Stimulated activated CD8-positive, alpha-beta memory T cell treated with anti-CD3 and anti-CD28 coated beads, Interleukin-12 subunit alpha, Interleukin-12 subunit beta, amount 100 ng/mL, for 1 hour (primary cell): ENCODE results near the gene RNF146.
"Not testable (repeated sequence)": the region's sequence is repeated elsewhere in the genome, so short reads cannot be mapped to it uniquely, and the experiment has no call there.

ENCODE experiments used
- DNase-seq: peaks from one replicate; pipeline ENCODE4 v3.0.0-alpha.2; 2020; ENCODE audit warnings: low read depth

Gene RNF146, protein sequence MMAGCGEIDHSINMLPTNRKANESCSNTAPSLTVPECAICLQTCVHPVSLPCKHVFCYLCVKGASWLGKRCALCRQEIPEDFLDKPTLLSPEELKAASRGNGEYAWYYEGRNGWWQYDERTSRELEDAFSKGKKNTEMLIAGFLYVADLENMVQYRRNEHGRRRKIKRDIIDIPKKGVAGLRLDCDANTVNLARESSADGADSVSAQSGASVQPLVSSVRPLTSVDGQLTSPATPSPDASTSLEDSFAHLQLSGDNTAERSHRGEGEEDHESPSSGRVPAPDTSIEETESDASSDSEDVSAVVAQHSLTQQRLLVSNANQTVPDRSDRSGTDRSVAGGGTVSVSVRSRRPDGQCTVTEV

DNA sequence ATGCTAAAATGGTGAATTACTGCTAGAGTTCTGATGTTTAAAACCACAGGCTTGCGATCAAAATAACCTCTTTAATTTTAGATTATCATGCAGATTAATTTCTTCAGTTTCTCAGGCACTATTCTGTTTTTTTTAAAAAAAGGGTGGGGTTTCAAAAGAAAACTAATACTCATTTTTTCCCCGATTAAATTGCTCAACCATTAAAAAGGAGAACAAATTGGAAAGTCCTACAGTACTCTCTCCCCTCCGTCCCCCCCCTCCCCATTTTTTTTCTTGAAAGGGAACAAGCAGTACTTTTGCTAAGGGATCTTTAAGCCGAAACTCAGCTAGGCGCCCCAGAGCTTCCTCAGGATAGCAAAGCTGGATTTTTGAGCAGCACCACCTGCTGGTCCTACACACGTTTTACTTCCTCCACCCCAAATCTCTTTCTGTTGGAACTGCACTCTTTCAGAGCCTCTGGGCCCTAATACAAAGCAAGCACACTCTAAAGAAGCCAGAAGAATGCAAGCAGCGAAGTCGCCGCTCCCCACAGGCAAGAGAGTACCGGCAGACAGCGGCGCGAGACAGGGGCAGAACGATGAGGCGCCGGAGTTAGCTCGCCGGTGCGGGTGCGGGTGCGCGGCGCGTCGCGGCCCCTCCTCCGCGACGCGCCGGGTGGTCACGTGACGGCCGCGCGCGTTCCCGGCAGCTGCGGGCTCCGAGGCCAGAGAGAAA, at the start of gene RNF146:
RNF146 (plus strand) TSS at position 687 of the 714 bp plus-strand sequence. CDS start 13,475 bp downstream, outside the sequence.
- DNase-seq = peak; percentile 44

DNA sequence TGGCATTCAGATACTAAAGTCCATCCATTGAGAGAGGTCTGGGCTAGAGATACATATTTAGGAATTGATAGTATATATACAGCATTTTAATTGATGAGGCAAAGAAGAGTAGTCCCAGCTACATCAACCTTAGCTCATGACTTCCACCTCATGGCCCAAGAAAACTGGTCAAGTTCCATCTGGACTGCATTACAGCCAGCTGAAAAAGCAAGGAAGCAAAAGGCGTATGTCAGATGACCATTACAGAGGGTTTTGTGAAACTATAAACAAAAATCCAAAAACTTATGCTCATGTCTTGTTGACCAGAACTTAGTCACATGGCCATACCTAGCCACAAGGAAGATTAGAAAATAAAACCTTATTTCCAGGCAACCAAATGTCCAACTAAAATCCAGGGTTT, 46.8 kb upstream of the RNF146 start:
- no peak for DNase-seq

DNA sequence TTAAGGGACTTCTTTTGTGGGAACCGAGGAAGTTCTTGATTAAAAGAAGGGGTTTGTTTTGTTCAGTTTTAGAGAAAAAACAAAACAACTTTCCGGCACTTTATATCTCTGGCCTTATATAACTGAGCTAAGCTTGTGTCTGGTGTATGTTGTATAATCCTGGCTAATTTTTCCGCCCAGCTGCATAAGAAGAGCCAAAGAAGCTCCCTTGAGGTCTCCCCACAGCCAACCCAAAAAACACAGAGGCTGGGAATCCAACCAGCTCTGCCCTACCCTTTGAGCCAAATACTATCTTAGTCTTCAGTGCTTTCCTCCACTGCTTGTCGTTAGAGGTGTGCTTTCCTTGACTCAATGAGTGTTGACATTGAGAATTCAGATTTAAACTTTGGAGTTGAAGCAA, 45.5 kb upstream of the RNF146 start:
- no peak for DNase-seq

DNA sequence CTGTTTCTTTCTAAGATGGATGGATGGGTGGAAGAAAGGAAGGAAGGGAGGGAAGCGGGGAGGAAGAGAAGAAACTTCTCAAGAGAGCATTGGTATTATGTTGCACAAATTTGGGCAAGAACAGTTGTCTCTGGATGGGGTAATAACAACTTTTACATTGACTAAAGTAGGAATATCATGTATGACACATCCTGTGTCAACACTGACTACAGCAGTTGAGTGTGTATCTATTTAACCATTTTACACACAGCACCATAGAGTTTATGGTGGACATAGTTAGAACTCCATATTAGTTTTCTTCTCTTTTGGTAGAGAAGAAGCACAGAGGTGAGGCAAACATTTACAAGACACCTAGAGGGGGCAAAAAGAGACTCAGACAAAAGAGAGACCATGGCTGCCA, 44.2 kb upstream of the RNF146 start:
- DNase-seq = no peak

DNA sequence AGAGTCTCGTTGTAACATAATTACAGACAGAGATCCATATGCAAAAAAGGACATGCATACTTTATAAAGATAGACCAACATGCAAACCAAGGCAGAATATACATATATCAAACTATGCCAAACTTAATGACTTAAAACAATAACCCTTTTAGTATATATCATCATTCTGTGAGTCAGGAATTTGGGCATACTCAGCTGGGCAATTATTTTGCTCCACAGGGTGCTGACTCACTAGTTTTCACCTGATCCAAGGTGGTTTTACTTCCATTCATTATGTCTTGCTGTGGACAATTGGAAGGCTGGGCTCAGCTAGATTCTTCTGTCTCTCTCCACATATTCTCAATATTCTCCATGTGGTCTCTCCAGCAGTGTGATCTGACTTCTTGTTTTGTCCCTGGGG, 41.2 kb upstream of the RNF146 start:
- no peak for DNase-seq

DNA sequence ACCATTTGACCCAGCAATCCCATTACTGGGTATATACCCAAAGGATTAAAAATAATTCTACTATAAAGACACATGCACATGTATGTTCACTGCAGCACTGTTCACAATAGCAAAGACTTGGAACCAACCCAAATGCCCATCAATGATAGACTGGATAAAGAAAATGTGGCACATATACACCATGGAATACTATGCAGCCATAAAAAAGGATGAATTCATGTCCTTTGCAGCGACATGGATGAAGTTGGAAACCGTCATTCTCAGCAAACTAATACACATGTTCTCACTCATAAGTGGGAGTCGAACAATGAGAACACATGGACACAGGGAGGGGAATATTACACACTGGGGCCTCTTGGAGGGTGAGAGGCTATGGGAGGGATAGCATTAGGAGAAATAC, 32.8 kb upstream of the RNF146 start:
- not testable (repeated sequence) for DNase-seq

DNA sequence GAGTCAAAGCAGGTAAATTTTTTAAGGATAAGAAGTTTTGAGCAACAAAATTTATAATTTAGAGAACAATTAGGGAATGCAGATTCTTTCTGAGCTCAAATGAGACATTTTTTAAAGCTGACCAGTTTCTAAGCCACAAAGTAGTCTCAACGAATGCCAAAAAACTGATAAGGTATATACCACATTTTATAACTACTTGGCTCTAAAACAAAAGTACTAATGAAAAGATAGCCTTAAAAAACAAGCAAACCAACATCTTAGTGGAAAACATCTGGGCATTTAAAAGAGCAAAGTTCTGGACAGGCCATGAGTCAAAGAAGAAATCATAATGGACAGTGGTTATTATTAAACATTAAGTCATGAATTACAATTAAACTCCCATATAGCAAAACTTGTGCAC, 23.2 kb upstream of the RNF146 start:
- no peak for DNase-seq

DNA sequence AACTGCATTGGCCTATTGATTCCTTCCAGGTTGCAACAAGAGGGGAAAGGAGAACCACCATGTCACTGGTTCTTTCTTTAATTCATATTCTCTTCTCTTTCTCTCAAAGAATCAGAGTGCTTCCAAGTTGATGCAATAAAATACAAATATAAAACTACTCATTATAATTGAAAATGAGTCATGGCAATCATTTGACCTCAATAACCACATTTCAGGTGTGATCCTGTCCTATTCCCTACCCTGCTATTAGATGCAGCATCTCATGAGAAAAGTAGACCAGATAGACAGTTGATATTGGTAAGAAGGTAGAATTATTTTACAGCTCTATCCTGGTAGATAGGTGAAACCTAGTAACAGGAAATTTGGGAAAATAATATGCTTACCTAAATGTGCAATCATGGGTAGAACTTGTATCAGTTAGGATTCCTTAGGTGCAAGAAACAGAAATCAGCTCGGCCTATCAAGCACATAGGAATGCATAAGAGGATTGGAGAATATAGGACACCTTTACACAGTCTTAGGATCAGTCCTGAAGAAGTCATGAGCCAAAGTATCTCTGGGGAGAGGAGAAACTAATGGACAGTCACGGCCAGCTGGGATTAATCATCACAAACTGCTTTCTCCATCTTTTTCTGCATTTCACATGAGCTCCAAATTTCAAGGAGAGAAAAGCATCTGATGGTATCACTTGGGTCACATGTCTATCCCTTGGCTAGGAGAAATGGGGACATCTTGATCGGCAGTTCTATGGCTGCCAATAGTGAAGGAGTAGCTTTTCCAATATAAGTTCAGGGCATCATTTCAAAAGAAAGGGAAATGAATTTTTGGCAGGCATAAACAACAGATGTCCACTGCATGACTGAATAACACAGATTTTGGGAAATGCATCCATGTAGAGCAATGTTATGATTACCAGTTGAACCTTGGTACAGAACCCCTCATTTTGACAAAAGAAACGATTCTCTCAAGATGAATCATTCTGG, 19.3 kb upstream of the RNF146 start:
- no peak for DNase-seq

DNA sequence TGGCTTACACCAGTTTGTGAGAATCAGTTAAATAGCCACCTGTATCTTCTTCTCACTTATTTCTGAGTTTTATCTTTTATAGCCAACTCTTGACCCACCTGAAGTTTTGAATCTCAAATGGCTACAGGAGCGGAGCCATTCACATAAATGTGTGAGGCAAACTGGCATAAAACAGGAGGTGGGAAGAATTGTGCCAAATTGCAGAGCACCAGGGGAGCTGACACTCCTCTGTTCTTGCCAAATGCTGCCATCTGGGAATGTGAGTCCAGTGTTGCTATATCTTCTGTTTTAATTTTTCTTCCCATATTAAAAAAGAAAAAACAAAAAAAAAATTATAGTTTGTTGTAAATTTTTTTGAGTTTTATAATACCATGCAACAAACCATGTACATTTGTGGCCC, 17.0 kb upstream of the RNF146 start:
- DNase-seq = no peak

DNA sequence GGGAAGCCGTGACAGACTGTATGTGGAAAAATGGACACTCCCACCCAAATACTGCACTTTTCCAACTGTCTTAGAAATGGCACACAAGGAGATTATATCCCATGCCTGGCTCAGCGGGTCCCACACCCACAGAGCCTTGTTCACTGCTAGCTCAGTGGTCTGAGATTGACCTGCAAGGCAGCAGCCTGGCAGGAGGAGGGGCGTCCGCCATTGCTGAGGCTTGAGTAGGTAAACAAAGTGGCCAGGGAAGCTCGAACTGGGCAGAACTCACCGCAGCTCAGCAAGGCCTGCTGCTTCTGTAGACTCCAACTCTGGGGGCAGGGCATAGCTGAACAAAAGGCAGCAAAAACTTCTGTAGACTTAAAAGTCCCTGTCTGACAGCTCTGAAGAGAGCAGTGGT, 11.4 kb upstream of the RNF146 start:
- no peak for DNase-seq

DNA sequence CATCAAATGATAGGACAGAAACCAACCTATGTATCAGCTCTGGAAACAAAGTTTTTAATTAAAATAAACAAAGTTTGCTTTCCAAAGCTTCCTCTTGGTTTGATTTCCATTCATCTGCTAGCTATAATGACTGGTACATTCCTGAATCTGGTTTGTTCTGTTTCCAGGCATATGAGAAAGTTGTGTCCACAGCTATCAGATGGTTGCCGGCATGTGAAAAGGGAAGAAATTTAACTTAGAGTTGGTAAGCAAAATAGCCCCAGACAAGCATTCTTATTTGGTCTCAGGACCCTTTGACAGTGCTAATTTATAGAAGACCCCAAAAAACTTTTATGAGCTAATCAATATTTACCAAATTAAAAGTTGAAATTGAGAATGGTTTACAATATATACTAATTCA, 3.8 kb upstream of the RNF146 start:
- no peak for DNase-seq

DNA sequence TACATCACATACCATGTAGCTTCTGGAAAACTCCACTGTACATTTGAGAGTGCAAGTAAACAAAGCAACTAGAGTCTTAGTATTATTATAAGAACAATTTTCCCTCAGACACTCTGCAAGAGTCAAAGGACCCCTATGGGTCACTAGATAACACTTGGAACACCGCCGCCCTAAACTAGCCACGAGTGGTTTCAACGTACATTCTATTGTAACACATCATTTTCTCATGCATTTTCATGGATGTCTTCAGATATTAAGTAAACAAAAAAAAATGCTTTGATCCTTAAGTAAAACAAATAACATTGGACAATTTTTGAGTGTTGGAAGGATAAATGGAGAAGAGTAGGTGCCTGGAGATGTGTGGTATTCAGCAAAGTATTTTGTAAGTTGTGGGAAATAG, 3.2 kb upstream of the RNF146 start:
- DNase-seq = no peak

DNA sequence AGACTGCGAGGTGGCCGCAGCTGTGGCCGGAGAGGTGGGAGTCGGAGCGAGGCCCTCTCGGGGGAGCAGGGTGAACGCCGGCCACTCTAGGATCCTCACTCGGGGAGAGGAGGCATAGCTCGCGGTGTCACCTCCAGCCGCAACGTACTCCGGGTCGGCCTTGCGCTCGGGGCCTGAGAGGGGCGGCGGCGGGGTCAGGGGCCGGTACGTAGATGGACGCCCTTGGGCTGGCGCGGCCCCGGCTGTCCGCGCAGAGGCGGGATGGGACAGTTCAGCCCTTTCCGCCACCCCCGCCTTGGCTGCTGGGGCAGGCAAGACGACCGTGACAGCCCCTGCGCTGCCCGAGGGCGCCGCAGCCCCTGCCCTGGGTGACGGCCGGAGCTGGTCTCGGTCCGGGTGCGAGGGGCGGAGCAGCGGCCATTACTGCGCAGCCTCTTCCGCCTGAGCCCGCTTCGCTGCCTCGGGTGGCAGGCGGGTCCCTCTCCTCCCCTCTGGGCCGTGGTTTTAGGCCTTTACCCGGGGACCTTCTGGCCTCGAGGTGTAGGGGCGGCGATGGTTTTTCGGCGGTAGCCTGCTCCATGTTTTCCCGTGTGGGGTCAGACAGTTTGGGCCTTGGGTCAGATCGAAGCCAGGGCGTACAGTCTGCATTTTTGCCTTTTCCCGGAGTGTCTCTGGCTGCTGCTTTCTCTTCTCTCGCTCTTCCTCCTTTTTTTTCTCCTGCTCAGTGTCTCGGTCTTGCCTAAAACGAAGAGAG, 405 bp downstream of the RNF146 start:
- peak; percentile 22 for DNase-seq

DNA sequence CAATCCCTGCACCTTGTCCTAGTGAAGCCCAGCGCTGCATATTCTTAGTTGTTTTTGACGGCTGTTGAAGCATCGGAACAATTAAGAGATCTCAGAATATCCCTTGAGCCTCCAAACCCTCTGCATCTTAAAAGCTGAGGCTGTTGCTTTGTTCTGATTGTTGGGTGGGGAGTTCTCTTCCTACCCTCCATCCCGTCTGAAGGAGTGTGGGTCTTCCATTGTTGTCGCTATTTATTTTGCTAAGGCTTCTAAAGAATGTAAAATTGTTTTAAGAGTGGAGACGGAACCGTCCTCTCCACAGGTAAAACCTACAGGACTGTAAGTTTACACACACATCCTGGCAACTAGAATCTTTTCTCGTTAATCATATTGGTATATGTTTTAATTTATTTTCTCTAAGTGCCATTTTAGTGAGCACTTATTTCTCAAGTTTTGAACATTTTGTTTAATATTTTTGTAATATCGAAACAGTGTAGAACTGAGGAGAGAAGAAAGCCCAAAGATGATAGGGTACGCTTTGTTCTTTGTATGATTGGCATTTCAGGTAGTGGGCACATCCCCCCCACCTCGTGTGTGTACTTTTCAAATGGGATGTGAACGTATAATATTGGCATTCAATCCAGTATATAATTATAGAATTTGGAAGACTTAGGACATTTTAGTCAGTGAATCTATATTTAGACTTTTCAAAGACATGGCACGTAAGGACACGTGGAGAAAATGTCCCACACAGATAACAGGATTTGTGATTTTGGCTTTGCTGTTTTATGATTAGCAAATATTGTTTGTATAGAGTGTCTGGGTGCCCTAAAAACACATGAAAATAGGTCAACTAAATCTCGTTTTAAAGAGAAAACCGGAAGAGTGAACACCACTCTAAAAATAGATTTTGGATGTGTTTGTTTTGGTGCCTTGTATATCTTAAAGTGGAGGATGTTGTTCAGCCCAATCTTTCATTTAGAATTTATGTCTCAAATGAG, 1.3 kb downstream of the RNF146 start:
- no peak for DNase-seq

DNA sequence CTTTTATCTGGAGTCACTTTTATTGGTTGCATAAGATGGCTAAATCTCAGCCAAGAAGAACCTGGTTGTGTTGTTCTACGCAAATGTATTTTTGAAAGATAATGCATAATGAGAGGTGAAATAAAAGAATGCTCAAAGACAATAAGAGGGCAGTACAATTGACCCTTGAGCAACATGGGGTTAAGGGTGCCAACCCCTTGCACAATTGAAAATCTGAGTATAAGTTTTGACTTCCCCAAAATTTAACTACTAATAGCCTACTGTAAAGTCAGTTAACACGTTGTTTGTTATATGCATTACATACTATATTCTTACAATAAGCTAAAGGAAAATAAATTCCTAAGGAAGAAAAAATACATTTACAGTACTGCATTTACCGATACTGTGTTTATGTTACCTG, 5.9 kb downstream of the RNF146 start:
- DNase-seq = no peak

DNA sequence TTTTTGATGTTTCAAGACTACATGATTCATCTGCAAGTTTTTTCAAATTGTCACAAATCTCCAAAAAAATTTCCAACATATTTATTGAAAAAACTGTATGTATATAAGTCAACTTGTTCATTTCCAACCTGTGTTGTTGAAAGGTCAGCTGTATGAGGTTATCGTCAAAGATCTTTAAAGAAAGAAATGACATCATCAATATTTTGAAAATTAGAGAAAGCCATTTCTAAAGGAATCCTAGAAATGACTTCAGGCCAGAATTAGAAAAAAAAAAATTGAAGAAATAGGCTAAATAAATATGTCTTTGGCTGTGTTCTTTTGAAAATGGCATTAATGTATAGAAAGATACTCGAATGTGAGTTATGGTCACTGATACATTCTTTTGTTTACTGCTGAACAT, 6.8 kb downstream of the RNF146 start:
- DNase-seq = no peak

DNA sequence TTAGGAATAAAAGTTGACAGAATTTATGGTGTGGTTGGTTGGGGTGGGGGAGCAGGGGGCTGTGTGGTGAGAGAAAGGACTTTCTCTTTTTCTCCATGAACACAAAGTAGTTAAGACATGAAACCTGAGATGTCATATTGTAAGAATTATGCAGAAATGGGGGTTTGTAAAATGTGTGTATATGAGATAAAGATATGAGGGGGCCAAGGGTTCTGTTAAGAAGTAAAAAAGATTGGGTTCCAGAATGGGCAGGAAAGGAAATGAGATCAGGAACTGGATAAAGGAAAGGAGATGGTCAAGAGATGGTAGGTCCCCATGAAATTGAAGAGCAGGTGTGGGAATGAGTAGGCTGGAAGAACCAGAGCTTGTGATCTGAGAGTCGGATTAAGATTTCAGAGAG, 9.7 kb downstream of the RNF146 start:
- DNase-seq = no peak

DNA sequence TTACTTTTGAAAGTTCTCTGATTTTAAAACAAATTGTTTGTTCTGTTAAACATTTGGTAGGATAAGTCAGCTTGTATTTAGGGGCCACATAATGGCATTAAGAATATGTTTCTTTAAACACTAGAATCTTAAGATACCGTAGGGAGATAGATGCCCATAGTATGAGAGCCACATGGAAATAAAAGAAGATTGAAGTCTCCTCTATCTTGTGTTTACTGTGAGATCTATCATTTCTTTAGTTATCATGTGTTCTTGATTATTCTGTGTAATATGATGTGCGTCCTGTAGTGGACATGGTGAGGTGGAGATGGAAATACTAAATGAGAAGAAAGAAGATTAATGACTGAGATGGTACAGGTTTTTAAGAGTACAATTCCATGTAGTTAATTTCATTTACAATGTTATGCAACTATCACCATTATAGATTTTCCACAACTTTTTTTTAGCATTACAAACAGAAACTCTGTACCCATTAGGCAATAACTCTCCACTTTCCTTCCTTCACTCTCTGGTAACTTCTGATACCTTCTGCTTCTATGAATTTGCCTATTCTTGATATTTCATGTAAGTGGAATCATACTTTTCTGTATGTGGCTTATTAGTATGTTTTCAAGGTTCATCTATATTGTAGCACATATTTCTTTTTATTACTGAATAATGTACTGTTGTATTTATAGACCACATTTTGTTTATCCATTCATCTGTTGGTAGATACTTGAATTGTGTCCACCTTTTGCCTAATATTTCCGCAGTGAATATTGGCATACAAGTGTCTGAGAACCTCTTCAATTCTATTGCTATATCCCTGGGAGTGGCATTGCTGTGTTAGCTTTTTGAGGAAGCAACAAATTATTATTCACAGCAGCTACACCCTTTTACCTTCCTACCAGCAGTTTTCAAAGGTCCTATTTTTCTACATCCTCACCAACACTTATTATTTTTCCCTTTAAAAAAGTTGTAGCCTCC, 11.5 kb downstream of the RNF146 start:
- DNase-seq = no peak

DNA sequence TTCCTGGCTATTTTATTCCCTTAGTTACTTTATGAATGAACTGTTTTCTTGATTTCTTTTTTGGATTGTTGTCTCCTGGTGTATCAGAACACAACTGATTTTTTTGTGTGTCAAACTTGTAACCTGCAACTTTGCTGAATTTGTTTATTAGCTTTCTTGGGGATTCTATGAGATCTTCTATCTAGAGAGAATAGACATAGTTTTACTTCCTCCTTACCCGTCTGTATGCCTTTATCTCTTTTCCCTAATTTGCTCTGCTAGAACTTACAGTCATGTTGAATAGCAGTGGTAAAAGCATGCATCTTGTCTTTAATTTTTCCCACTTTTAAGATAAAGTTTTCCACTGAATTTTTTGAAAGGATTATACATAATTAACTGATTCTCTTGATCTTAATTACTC, 13.2 kb downstream of the RNF146 start:
- no peak for DNase-seq
